Activated CD8-positive, alpha-beta memory T cell treated with anti-CD3 and anti-CD28 coated beads, Interleukin-2, amount 10 ng/mL, durations not matched to agents 7 days and 5 days (primary cell): ENCODE results near the gene LRMDA. TPM values are rescaled to one million over a fixed set of nuclear protein-coding genes. Genes with fewer than 3 reads are reported as not detected.

Experiments
- ATAC-seq: fragments of 150-1000 bp; cut with Tn5 transposase; one replicate; pipeline ENCODE4 v1.10.0; 2021; ENCODE audit warnings: moderate library complexity
- CTCF ChIA-PET: fragments of 350-600 bp; sonication (Branson Sonifier 250); formaldehyde crosslinking; loops from one replicate; lab custom pipeline; 2021; ENCODE audit warnings: antibody characterized with exemption; lab: Charles Lee
- DNase-seq: peaks from one replicate; pipeline ENCODE4 v3.0.0-alpha.2; 2020
- H3K27ac Mint-ChIP-seq: one replicate; pipeline ENCODE4 v1.8.0; 2021; ENCODE audit warnings: mild to moderate bottlenecking, mixed read lengths
- H3K27me3 Mint-ChIP-seq: one replicate; pipeline ENCODE4 v1.8.0; 2021; ENCODE audit warnings: mixed read lengths
- H3K36me3 Mint-ChIP-seq: one replicate; pipeline ENCODE4 v1.8.0; 2021; ENCODE audit warnings: mild to moderate bottlenecking, mixed read lengths
- H3K4me1 Mint-ChIP-seq: one replicate; pipeline ENCODE4 v1.8.0; 2021; ENCODE audit warnings: mixed read lengths
- H3K4me3 Mint-ChIP-seq: one replicate; pipeline ENCODE4 v1.8.0; 2021; ENCODE audit warnings: mild to moderate bottlenecking, moderate library complexity, mixed read lengths
- H3K9me3 Mint-ChIP-seq: one replicate; pipeline ENCODE4 v1.8.0; 2022; ENCODE audit warnings: low read depth, mixed read lengths
- total RNA-seq, 2 experiments: library from RNA; stranded (reverse); gene quantifications; one replicate each; pipeline ENCODE4 v1.2.3, GENCODE V29; 2021

Gene LRMDA
- total RNA-seq, 2 experiments from 2014 or later: not detected

DNA sequence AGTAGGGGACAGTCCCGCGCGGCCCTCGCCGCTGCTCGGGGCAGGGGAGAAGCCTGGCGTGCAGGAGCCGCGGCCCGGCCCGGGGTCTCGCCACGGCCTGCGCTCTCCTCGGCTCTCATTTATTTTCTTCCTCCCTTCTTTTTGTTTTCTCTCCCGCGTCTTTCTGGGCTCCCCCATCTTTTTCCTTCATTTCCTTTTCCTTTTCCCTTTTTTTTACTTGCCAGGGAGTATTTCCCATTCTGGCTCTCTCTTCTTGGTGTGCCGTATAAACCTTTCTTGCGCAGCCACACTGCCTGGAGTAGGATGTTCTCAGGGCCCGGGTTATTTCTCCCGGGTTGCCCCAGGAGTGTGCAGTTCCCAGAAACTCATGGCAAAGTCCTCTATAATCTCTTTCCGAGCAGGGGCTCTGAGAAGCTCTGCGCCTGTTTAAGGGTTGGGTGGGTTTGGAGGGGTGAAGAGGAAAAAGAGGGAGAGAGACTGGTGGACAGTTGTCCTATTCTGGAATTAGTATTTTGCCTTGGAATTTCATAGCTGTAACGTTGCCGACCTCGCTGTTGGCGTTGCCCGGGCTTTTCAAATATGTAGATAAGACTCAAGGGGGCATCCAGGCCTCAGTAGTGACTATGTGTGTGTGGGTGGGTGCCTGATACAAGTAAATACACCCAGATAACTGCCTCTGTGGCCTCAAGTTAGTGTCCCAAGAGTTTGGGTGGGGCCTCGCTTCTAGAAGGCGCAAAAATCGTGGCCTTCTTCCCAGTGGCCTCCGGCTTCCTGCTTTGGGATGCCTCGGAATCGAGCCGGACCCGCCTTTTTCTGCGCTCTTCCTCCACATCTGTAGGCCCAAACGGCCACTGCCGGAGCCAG is 25.6 kb upstream of the LRMDA start:
- CTCF ChIA-PET: no interaction called here
- Mint-ChIP-seq H3K9me3 (no peaks in the 10 kb centered on the region), H3K27ac (no peak overlapping the region), H3K4me3 (no peak overlapping the region), H3K4me1 (peaks cover 28% of the 10 kb centered on the region), H3K36me3 (peaks cover 2% of the 10 kb centered on the region), H3K27me3 (peaks cover 86% of the 10 kb centered on the region)
- ATAC-seq (no peak), DNase-seq (no peak)

DNA sequence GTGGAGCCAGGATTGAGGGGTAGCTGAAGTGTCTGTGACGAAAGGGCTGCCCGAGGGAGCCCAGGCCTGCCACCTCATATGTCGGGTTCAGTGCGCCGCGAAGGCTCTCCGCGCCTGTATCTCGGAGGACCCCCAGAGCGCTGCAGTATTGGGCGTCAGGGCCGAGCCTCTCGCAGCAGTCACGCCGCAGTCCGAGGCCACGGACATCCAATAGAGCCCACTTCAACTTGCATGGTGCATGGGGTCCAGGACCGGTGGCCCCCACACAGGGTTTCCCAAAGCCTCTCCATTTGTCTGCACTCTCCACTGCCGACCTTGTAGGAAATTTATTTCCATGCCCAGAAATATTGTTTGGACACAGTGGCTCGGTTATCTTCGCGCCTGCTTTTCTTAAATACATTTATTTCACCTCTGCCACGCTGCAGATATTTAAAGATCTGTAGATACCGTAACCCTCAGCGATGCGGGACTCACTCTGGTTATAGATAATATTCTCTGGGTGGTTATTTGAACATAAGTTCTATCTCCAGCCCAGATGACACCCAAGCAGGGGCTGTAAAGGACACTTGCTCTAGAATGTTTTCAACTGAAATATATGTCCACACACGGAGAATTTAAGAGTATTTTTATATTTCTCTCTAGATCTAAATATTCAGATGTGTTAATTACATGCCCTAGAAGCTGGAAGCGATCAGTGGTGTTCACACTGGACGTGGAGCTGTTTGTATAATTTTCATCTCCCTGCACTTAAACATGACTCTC is 24.8 kb upstream of the LRMDA start:
- no peak for ATAC-seq
- H3K27ac Mint-ChIP-seq: no peak overlapping the region

DNA sequence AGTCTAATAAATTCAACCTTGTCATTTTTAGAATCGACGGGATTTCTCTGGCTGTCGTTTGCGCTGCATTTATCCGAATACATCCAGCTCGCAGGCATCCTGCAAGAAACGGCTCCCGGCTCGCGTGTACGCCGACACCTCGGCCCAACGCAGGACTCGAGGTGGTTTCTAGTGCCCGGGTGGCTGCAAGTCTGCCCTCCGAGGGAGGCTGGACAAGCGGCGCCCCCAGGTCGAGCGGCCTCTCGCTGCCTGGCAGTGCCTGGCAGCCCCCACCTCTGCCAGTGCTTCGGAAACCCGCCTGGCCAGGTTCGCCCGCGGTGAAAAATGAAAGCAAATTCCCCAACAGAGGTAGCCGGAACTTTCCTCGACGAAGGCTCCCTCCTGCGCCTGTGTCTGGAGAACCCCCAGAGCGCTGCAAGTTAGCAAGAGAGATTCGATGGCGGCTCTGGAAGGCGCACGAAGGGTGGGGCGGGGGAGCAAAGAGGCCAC is 24.2 kb upstream of the LRMDA start:
- CTCF ChIA-PET: no interaction called here
- no peak overlapping the region for H3K4me3 Mint-ChIP-seq
- no peak for ATAC-seq
- H3K27me3 Mint-ChIP-seq: peaks cover 87% of the 10 kb centered on the region
- H3K9me3 Mint-ChIP-seq: no peaks in the 10 kb centered on the region
- peaks cover 23% of the 10 kb centered on the region for H3K4me1 Mint-ChIP-seq
- no peak for DNase-seq
- H3K36me3 Mint-ChIP-seq: peaks cover 2% of the 10 kb centered on the region
- no peak overlapping the region for H3K27ac Mint-ChIP-seq

More for the DNA sequence above, 24.8 kb upstream of the LRMDA start:
- Mint-ChIP-seq H3K36me3 (peaks cover 2% of the 10 kb centered on the region), H3K27me3 (peaks cover 91% of the 10 kb centered on the region), H3K4me1 (peaks cover 26% of the 10 kb centered on the region), H3K9me3 (no peaks in the 10 kb centered on the region), H3K4me3 (no peak overlapping the region)
- CTCF ChIA-PET: no interaction called here
- no peak for DNase-seq

DNA sequence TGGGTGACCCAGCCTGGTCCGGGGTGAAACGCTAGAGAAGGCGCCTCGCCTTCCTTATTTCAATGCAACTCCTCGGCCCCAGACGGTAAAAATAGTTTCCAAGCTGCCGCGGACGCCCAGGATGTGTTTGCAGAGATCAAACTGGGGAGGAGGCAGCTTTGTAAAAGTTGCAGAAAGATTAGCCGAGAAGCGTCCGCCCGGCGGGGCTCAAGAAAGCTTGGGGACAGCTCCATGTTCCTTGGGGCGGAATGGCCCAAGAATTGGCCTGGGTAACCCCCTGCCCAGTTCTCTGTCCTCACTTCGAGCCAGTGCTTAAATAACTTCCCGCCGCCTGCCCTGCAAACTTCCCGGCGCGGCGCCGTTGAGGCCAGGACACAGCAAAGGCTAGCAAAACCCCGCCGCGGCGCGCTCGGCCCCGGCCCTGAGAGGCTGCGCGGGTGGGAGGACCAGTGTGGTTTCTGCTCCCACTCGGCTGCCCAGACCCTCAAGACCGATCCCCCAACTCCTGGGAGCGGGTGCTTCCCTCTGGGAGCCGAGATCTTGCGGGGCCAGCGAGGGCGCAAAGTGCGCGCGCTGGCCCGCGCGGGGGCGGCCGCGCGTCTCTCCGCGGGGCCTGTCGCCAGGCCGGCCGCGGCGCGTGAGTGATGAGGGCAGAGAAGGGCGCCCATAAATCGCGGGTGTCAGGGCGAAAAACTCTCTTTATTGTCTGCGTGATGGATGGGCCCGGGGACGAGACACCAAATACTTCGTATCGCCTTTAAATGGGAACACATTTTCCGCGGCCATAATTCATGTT is 23.5 kb upstream of the LRMDA start:
- H3K4me3 Mint-ChIP-seq: no peak overlapping the region
- DNase-seq: no peak
- peaks cover 18% of the 10 kb centered on the region for H3K4me1 Mint-ChIP-seq
- no peak overlapping the region for H3K27ac Mint-ChIP-seq
- no peaks in the 10 kb centered on the region for H3K9me3 Mint-ChIP-seq
- no peak for ATAC-seq
- peaks cover 2% of the 10 kb centered on the region for H3K36me3 Mint-ChIP-seq
- CTCF ChIA-PET: no interaction called here
- H3K27me3 Mint-ChIP-seq: peaks cover 86% of the 10 kb centered on the region

DNA sequence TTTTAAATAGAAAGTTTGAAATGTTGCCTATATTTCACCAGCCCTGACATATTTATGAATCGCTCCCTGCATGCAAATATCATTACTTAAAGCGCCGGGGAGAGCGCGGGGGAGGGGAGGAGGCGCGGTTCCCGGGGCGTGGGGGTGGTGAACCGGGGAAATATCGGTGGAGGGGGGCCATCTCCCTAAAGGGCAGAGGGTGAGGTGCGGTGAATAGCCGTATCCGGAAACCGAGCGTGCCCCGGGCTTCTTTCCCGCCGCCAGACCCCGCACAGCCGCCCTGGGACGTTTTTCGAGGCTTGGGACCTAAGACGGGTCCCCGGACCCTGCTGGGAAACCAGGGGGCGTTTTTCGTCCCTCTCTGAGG is 22.9 kb upstream of the LRMDA start:
- DNase-seq (no peak), ATAC-seq (no peak)
- Mint-ChIP-seq H3K4me1 (peaks cover 13% of the 10 kb centered on the region), H3K27ac (no peak overlapping the region), H3K36me3 (peaks cover 2% of the 10 kb centered on the region), H3K9me3 (no peaks in the 10 kb centered on the region), H3K4me3 (no peak overlapping the region), H3K27me3 (peaks cover 82% of the 10 kb centered on the region)
- CTCF ChIA-PET: no interaction called here

DNA sequence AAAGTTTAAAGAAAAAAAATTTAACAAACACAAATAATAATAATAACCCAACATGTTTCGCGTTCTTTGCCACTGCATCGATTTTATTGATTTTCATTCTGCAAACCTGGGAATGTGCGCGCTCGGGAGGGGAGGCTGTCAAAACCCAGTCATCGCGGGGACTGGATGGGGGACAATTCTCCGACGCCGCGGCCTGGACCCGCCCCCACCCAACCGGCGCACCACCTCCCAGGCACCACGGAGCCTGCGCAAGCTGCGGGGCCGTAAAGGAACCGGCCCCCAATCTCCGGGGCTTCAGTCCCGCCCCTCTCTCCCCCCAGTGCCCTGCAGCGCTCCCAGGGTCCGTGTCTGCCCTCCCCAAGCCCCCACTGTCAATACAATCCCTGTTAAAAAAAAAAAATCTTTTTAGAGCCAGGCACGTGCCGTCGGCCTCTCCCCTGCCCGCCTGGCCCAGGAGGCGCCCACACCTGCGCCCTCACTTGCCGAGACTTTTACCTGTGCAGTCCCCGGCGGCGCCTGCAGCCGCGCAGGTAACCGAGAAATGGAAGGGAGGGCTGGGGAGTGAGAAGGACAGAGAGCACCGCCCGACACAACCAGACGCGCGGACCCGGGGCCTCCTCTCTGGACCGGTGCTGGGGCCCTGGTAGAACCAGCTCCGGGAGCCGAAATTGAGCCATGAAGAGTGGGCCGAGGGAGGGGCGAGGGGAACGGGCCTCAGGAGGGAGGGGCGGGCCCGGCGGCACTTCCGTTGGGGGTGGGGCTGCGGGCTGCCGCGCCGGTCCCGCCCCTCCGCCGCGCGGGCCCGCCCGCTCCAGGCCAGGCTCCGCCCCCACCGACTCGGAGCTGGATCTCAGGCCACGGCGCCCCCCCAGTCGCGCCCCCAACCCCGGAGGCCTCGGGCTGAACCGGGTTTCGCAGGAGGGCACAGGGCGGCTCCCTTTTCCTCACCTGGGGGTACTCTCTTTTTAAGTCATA is 22.2 kb upstream of the LRMDA start:
- Mint-ChIP-seq H3K4me3 (peak overlapping the region; percentile 23), H3K4me1 (peaks cover 9% of the 10 kb centered on the region), H3K27me3 (peaks cover 81% of the 10 kb centered on the region), H3K9me3 (no peaks in the 10 kb centered on the region), H3K27ac (no peak overlapping the region), H3K36me3 (peaks cover 2% of the 10 kb centered on the region)
- DNase-seq (no peak), ATAC-seq (peak; percentile 51)
- CTCF ChIA-PET: no interaction called here

DNA sequence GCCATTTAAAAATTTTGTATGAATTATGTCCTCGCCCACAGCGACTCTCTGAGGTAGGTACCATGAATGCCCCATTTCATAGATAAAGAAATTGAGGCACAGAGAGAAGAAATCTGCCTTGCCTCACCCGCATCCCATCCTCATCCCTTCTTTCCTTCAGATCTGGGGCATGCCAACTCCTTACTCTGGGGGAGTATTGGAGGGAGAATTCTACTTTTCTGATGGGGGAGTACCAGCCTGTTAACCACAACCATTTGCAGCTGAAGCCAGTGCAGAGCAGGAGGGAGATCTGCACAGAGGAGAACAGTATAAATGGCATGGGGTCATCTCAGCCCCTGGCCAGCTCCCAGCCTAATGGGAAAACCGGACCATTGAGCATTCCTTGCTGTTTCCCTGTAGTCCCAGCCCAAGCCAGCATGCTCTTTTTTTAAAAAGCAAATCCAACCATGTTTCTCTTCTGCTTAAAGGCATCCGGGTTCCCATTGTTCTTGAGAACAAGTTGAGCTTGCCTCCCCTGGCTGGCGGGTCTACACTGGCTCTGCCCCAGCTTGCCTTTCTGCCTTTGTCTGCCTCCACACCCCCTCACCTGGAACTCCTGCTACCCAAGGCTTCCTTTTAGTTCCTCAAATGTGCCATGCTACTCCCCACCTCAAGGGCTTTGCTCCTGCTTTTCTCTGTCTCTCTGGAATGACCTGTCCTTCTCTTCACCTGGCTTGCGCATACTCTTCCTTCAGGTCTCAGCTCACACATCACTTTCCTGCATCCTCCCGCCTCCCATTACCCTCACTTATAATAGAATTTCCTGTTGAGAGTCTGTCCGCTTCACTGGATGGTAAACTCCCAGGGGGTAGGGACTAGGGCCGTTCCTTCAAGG is 21.1 kb upstream of the LRMDA start:
- Mint-ChIP-seq H3K4me3 (peak overlapping the region; percentile 3), H3K27me3 (peaks cover 74% of the 10 kb centered on the region), H3K9me3 (no peaks in the 10 kb centered on the region), H3K36me3 (peaks cover 2% of the 10 kb centered on the region), H3K27ac (no peak overlapping the region), H3K4me1 (peaks cover 9% of the 10 kb centered on the region)
- no peak for ATAC-seq
- DNase-seq: no peak
- CTCF ChIA-PET: no interaction called here

DNA sequence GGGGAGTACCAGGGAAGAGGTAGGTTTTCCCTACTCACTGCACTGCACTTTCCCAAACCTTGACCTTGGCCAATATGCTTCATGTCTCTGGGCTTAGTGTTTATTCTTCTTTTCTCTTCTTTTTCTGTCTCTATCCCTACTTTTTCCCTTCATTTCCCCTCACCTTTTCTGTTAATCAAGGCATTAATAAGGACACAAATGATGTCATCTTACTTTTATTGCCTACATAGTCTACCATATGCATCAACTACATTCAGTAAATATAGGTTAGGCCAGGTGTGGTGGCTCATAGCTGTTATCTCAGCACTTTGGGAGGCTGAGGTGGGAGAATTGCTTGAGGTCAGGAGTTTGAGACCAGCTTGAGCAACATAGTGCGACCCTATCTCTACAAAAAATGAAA is 16.9 kb upstream of the LRMDA start:
- Mint-ChIP-seq H3K27ac (no peak overlapping the region), H3K27me3 (peaks cover 51% of the 10 kb centered on the region), H3K9me3 (no peaks in the 10 kb centered on the region), H3K4me1 (peaks cover 3% of the 10 kb centered on the region), H3K4me3 (no peak overlapping the region), H3K36me3 (peaks cover 2% of the 10 kb centered on the region)
- no peak for ATAC-seq
- CTCF ChIA-PET: no interaction called here
- no peak for DNase-seq

DNA sequence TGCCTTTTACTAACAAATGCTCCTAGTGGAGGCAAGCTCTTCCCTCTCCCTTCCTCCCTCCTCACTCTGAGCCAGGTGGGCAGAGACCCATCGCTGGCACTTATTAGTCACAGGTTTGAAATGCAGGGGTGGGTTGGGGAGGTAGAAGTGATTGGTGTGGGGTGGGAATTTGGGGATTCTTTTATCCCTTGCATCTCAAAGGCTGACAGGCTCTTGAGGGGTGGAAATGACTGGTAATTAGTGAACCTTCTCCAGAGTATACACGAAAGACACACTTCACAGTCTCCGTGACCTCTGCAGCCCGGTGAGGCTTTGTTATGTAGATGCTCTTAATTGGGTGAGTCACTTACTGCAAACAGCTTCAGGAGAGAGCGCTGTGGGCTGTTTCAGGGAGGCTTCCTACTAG is 13.9 kb upstream of the LRMDA start:
- ATAC-seq (no peak), DNase-seq (no peak)
- Mint-ChIP-seq H3K27ac (no peak overlapping the region), H3K9me3 (no peaks in the 10 kb centered on the region), H3K27me3 (peaks cover 26% of the 10 kb centered on the region), H3K4me3 (no peak overlapping the region), H3K4me1 (no peaks in the 10 kb centered on the region), H3K36me3 (no peaks in the 10 kb centered on the region)
- CTCF ChIA-PET: interaction anchor here (0.7 kb wide), 1 partner anchor 1508 kb away, joined by 3 read pairs; no protein-coding TSS in a partner anchor

DNA sequence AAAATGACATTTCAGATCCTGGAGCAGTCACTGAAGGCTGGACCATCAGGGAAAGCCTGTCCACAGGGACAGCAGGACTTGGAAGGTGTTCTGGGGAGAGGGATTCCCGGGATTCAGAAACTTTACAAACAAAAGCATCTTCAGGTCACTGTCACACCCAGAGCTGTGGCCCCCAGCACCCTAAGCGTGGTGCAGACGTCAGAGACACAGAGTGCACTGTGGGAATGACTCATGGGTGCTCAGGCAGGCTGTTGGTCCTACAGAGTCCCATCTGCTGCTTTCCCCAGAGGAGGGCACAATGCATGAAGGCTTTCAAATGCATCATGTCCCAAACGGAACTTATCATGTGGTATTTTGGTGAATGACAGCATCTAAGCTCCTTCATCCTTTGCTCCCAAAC is 13.1 kb upstream of the LRMDA start:
- no peaks in the 10 kb centered on the region for H3K4me1 Mint-ChIP-seq
- no peak for ATAC-seq
- no peak overlapping the region for H3K4me3 Mint-ChIP-seq
- CTCF ChIA-PET: no interaction called here
- H3K36me3 Mint-ChIP-seq: no peaks in the 10 kb centered on the region
- peaks cover 22% of the 10 kb centered on the region for H3K27me3 Mint-ChIP-seq
- DNase-seq: no peak
- no peak overlapping the region for H3K27ac Mint-ChIP-seq
- H3K9me3 Mint-ChIP-seq: no peaks in the 10 kb centered on the region

DNA sequence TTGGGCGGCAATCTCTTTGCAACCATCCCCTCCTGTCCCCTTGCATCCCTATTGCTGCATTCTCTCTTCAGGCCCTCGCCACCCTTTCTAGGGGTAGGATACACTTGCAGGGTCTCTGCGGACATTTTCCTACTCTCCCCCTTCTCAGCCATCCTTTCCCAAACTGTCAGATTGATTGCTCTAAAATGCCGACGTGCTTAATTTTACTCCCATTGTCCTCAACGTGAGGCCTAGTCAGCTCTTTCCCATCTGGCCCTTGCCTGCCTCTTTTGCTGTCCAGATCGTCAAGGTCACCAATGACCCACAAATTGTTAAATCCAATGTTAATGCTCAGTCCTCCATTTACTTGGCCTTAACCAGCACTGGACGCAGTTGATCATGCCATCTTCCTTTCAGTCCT is 12.7 kb upstream of the LRMDA start:
- no peaks in the 10 kb centered on the region for H3K4me1 Mint-ChIP-seq

DNA sequence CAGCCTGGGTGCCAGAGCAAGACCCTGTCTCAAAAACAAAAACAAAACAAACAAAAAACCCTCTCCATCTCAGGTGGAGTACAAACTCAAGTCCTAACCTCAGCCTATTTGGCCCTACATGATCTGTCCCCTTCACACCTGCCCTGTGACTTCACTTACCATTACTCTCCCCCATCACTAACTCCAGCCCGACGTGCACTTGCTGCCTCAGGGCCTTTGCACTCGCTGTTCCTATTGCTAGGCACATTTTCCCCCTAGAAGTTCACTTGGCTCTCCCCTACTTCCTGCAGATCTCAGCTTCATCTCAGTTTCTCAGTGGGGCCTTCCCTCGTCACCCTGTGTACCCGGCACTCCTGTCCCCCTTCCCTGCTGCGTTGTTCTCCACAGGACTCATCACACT is 8.5 kb upstream of the LRMDA start:
- H3K27me3 Mint-ChIP-seq: peaks cover 7% of the 10 kb centered on the region
- ATAC-seq: no peak
- H3K36me3 Mint-ChIP-seq: no peaks in the 10 kb centered on the region
- CTCF ChIA-PET: interaction anchor here (0.5 kb wide), 1 partner anchor 186 kb away, joined by 3 read pairs; no protein-coding TSS in a partner anchor
- H3K9me3 Mint-ChIP-seq: no peaks in the 10 kb centered on the region
- H3K4me3 Mint-ChIP-seq: no peak overlapping the region
- DNase-seq: no peak
- H3K4me1 Mint-ChIP-seq: no peaks in the 10 kb centered on the region
- H3K27ac Mint-ChIP-seq: no peak overlapping the region

More for the DNA sequence above, 12.7 kb upstream of the LRMDA start:
- CTCF ChIA-PET: no interaction called here
- H3K36me3 Mint-ChIP-seq: no peaks in the 10 kb centered on the region
- no peak for ATAC-seq
- peaks cover 19% of the 10 kb centered on the region for H3K27me3 Mint-ChIP-seq
- DNase-seq: no peak
- H3K4me3 Mint-ChIP-seq: no peak overlapping the region
- H3K27ac Mint-ChIP-seq: no peak overlapping the region
- no peaks in the 10 kb centered on the region for H3K9me3 Mint-ChIP-seq
